Fibroblast of gingiva (primary cell): ENCODE measurements around the gene C1QTNF8.
"Not testable (repeated sequence)": the region's sequence is repeated elsewhere in the genome, so short reads cannot be mapped to it uniquely, and the experiment has no call there.

Experiments used
- DNase-seq: peaks from one replicate; pipeline ENCODE4 v3.0.0-alpha.2; 2011; ENCODE audit warnings: low read depth

C1QTNF8 gene

DNA sequence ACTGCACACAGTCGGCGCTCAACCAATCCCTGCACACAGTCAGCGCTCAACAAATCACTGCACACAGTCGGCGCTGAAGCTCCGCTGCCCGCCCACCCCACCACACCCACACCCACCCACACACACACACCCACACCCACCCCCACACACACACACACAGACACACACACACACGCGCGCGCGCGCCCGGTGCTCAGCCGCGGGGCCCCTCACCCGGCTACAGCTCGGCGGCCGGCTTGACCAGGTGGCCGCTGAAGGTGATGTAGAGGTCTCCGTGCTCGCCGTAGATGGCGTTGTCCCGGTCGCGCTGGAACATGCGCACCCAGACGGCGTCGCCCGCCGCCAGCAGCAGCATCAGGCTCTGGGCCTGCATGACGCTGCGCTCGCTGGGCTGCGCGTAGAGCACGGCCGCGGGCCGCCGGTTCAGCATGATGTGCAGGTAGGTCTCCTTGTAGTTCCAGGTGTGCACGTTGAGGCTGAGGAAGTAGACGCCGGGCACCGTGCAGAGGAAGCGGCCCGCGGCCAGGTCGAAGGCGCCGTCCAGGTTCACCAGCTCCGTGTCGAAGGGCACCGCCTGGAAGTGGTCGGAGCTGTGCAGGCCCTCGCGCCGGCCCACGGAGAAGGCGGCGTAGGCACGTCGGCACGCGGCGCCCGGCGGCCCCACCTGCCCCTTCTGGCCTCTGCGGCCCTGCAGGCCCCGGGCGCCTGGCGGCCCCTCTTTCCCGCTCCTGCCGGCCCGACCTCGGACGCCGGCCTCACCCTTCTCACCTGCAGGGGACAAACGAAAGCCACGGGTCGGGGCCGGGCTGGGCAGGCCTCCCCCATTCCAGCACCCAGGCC, 2.5 kb downstream of the C1QTNF8 start:
- no peak for DNase-seq

DNA sequence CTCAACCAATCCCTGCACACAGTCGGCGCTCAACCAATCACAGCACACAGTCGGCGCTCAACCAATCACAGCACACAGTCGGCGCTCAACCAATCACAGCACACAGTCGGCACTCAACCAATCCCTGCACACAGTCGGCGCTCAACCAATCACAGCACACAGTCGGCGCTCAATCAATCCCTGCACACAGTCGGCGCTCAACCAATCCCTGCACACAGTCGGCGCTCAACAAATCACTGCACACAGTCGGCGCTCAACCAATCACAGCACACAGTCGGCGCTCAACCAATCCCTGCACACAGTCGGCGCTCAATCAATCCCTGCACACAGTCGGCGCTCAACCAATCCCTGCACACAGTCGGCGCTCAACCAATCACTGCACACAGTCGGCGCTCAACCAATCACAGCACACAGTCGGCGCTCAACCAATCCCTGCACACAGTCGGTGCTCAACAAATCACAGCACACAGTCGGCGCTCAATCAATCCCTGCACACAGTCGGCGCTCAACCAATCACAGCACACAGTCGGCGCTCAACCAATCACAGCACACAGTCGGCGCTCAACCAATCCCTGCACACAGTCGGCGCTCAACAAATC, 3.3 kb downstream of the C1QTNF8 start:
- not testable (repeated sequence) for DNase-seq

DNA sequence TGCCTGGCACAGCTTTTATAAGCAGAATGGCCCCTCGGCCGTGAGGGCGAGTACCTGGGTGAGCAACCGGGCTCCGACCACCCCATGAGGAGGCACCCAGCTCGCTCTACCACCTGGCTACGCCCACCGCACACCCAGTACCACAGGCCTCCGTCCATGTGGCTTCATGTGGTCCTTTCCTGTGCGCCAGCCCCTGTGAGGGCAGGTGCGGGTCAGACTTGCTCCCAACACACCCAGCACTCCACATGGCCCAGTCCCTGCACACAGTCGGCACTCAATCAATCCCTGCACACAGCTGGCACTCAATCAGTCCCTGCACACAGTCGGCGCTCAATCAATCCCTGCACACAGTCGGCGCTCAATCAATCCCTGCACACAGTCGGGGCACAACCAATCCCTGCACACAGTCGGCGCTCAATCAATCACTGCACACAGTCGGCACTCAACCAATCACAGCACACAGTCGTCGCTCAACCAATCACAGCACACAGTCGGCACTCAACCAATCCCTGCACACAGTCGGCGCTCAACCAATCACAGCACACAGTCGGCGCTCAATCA, 4.0 kb downstream of the C1QTNF8 start:
- DNase-seq = no peak

DNA sequence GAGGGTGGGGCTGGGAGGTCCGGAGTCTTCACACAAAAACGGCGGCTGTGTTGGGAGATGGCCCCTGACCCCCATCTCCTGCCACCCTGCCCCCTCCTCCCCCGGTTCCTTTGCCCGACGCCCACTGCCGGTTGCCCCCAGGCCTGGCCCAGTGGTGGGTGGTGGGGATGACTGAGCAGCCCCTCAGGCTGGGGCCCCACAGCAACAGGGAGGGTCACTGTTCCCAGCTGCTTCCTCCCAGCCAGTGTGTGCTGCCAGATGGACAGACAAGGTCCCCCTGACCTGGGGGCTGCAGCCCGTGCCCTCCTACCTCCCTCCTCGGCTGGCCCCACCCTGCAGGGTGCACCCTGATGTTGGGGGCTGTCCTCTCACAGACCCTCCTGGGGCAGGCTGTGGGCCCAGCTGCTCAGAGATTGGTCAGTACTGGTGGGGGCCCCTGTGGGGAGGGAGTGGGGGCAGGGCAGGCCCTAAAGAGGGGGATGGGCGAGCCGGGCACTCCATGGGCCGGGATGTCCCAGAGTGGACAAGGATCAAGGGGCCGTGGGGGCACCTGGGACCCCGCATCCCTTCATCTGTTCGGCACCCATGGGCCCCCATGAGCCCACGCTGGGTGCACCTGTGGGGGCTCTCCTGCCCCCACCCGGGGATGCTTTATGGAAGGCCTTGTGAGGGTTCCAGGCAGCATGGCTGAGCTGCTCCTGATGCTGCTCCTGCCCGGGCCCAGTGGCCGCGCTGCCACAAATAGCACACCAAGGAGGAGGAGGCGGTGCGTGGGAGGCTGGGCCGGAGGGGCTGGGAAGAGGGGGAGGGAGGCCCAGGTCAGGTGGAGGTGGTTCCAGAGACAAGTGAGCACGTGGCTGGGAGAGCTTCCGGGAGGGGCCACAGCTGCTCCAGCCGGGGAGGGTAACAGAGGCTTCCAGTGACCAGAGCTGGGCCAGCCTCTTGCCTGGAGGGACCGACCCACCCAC, 5.1 kb downstream of the C1QTNF8 start:
- DNase-seq = no peak

GRCh38 chr16:1089822-1090619, 6.0 kb downstream of the C1QTNF8 start:
- DNase-seq = no peak

DNA sequence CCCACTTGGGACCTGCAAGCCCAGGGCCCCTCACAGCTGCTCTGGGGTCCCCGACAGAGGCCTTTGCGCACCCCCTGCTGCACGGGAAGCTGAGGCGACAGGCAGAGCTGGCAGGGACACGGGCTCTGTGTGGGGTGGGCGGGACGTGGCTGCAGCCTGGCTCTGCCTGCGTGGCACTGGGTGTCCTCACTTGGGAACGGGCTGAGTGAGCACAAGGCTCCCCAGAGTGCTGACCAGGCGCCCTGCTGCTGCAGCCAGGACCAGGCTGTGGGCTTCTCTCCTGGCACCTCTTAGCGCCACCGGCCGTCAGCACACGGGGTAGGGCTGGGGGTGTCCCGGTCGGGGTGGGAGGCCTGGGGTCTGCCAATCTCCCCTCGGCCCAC, 6.6 kb downstream of the C1QTNF8 start:
- no peak for DNase-seq

DNA sequence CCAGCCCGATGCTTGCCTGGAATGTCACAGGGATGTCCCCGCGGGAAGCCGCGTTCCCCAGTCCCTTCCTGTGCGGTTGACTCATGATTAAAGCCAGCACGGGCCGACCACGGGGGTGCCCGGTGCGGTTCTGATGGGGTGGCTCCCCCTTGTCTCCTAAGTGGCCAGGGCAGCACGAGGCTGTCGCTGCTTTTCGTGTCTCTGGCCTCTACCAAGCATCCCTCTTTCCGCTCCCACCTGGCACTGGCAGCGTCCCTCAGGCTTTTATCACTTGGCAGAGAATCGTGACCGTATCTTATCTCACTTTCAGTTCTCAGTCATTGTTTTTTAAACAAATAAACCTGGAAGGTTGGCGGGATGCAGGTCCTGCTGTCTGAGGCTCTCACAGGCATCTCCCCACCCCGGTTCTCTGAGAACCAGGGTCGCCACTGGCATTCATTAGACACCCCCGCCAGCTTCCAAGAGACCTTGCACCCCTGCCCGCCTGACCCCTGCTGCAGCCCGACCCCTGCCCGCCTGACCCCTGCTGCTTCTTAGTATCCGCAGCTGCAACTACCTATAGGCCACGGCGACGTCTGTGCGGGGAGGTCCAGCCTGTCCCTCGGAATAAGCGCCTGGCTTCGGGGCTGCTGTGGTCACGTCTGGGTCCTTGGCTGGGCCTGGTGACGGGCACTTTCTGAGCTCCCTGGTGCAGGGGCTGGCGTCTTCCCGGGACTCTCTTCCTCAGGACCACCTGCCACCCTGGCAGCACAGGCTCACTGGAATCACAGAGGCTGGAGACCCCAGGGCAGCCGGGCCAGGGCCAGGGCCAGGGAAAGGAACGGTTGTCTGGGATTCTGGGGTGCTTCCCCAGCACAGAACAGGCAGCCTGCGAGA, 7.5 kb downstream of the C1QTNF8 start:
- no peak for DNase-seq

GRCh38 chr16:1086443-1086842, 9.6 kb downstream of the C1QTNF8 start:
- DNase-seq = not testable (repeated sequence)

GRCh38 chr16:1084971-1085370, 11.1 kb downstream of the C1QTNF8 start:
- no peak for DNase-seq

DNA sequence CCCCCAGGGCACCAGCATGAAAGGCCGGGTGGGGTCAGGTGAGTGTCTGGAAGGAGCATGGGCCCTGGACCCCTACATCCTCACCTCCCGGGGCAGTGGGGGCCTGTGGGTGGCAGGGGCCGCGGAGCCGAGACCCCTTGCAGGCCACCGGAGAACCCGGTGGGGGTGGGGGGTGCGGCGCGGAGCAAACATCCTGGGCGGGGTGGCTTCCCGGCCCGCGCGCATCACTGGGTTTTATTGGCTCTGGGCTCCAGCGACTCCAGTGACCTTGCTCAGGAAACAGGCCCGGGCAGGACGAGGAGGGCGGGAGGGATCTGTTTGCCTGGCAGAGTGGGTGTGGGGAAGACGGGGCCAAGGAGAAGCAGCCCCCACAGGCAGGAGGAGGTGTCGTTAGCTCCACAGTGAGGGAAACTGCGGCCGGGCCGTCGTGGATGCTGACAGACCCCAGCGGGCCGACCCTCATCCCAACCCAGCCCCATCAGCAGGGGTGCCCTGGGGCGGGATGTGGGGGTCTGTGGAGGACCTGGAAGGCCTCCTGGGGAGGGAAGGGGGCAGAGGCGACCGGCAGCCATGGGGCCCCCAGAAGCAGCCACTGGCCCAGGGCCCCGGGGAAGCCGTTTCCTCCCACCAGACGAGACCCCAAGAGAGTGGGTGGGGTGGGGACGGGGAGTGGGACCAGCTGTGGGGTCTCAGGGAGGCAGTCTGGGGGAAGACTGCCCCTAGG, 12.9 kb downstream of the C1QTNF8 start:
- DNase-seq = no peak

- no peak for DNase-seq
These were observed 13.6 kb downstream of the C1QTNF8 start for GRCh38 chr16:1082266-1082951.

DNA sequence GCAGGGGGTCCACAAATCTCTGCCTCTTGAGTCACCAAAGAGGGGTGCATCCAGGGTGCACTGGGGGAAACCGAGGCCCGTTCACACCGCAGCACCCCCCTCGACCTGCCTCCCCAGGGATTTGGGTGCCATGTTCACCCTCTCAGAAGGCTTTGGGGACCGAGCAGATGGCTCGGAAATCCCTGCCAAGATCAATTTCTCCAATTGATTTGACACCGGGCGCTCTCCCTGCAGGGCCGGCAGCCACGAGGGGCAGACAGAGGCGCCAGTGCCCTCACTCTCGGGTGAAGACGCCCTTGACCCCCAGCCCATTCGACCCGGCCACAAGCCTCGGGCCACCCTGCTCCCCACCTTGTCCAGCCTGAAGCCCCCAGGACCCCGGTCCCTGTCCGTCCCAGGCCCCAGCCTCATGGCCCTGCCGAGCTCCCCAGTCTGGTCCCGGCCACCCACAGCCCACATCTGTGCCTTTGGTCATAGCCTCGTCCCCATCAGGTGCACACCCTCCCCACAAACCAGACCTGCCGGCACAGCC, 14.2 kb downstream of the C1QTNF8 start:
- DNase-seq = no peak

- no peak for DNase-seq
These were observed 15.0 kb downstream of the C1QTNF8 start for GRCh38 chr16:1080801-1081733.

- DNase-seq = no peak
These were observed 16.1 kb downstream of the C1QTNF8 start for GRCh38 chr16:1079786-1080525.

DNA sequence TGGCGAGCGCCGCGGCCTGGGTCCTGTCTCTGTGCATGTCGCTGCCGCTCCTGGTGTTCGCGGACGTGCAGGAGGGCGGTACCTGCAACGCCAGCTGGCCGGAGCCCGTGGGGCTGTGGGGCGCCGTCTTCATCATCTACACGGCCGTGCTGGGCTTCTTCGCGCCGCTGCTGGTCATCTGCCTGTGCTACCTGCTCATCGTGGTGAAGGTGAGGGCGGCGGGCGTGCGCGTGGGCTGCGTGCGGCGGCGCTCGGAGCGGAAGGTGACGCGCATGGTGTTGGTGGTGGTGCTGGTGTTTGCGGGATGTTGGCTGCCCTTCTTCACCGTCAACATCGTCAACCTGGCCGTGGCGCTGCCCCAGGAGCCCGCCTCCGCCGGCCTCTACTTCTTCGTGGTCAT, 16.7 kb downstream of the C1QTNF8 start:
- no peak for DNase-seq

DNA sequence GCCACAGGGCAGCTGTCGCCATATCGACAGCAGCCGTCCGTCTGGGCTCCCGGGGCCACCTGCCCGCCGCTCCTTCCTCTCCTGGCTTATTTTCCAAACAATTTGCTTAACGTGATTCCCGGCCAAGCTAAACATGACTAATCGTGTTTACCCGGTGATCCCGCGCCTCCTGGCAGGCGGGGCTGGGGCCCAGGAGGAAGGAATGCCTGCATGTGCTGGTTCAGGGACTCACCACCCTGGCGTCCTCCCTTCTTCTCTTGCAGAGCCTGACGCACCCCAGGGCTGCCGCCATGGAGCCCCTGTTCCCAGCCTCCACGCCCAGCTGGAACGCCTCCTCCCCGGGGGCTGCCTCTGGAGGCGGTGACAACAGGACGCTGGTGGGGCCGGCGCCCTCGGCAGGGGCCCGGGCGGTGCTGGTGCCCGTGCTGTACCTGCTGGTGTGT, 17.4 kb downstream of the C1QTNF8 start:
- no peak for DNase-seq
